ENCODE data around the gene LCN6.

DNA sequence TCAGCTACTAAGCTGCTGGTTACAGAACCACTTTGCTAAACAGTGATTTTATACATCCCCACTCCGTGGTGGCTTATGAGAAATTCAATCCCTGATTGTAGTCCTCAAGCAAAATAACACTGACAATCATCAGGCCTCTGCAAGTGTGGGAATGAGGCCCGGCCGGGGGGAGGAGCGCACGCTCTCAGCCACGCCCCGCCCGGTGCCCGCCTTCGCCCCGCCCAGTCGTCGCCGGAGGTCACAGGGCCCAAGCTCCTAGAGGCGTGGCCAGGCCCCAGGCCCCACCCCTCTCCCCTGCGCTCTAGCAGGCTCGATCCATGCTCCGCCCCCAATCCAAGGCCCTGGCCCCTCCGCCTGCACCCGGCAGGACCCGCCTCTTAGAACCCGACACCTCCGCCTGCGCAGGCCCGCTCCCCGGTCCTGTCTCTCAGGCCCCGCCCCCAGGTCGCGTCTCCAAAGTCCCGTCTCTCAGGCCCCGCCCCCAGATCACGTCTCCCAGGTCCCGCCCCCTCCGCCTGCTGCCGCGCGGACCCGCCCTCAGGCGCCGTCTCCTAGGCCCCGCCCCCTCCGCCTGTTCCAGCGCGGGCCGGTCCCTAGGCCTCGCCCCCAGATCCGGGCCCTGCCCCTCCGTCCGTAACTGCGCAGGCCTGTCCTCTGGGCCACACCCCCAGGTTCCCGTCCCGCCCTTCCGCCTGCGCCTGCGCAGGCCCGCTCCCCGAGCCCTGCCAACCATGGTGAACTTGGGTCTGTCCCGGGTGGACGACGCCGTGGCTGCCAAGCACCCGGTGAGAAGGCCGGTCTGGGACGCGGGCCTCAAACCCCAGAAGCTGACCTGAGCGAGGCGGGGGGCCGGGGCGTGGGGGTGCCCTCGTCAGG is 42.6 kb upstream of the LCN6 start, which contains the start of gene TMEM141:
- TF ChIP-seq, protein P1, sequence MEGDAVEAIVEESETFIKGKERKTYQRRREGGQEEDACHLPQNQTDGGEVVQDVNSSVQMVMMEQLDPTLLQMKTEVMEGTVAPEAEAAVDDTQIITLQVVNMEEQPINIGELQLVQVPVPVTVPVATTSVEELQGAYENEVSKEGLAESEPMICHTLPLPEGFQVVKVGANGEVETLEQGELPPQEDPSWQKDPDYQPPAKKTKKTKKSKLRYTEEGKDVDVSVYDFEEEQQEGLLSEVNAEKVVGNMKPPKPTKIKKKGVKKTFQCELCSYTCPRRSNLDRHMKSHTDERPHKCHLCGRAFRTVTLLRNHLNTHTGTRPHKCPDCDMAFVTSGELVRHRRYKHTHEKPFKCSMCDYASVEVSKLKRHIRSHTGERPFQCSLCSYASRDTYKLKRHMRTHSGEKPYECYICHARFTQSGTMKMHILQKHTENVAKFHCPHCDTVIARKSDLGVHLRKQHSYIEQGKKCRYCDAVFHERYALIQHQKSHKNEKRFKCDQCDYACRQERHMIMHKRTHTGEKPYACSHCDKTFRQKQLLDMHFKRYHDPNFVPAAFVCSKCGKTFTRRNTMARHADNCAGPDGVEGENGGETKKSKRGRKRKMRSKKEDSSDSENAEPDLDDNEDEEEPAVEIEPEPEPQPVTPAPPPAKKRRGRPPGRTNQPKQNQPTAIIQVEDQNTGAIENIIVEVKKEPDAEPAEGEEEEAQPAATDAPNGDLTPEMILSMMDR (IDR thresholded peaks at IDR 0.05; ENCODE audit: insufficient read depth, low read depth, low read length): no peak
- TF ChIP-seq EZH2 (IDR thresholded peaks at IDR 0.05; ENCODE audit: insufficient read depth, low read length): no peak

Measured in astrocyte (in vitro differentiated cells and primary cell).